Uterus (tissue), 2 donors: ENCODE results near the gene VMP1.
A peak's percentile ranks its signal among the peaks of the same experiment; 100 is the strongest.

Experiments used
- POLR2A ChIP-seq, 2 donors: fragments of 450-650 bp; IDR thresholded peaks; one replicate each; pipeline ENCODE4 v1.6.1; 2016; ENCODE audit warnings: antibody characterized with exemption in 2 of 2, mild to moderate bottlenecking in 1 of 2, moderate library complexity in 1 of 2
- TF ChIP-seq, protein P1 (sequence below), 4 experiments: fragments of 200-600 bp in 2 of 4; fragments of 450-650 bp in 2 of 4; sonication (generic) in 2 of 4; IDR thresholded peaks; one replicate each; pipeline ENCODE4 v1.5.1; 2016 to 2019; ENCODE audit warnings: antibody characterized with exemption in 4 of 4, mild to moderate bottlenecking in 2 of 4, moderate library complexity in 1 of 4

DNA sequence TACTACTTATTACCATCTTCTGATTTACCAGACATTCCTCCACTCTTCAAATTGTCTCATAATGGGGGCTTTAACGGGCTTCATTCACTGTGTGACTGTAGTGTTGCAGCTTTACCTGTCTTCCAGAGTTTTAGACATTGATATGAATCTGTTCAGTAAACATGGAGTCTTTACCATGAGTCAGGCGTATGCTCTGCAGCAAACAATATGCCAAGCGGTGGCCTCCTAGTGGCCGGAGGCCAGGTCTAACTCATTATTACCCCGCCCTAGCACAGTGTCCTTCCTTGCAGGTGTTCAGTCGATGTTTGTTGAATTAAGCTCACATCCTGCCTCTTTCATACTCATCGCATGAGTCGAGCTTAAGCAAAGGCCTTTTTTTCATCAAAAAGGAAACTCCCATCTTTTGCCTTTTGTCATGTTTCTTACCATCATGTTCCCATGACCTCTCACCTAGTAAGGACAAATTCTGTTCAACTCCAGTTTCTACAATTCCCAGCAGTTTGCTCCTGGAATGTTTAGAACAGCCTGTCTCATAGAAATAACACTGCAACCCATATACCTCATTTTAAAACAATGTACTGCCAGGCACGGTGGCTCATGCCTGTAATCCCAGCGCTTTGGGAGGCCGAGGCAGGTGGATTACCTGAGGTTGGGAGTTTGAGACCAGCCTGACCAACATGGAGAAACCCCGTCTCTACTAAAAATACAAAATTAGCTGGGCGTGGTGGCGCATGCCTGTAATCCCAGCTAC lies 145.9 kb downstream of the VMP1 start:
- TF ChIP-seq, protein P1, sequence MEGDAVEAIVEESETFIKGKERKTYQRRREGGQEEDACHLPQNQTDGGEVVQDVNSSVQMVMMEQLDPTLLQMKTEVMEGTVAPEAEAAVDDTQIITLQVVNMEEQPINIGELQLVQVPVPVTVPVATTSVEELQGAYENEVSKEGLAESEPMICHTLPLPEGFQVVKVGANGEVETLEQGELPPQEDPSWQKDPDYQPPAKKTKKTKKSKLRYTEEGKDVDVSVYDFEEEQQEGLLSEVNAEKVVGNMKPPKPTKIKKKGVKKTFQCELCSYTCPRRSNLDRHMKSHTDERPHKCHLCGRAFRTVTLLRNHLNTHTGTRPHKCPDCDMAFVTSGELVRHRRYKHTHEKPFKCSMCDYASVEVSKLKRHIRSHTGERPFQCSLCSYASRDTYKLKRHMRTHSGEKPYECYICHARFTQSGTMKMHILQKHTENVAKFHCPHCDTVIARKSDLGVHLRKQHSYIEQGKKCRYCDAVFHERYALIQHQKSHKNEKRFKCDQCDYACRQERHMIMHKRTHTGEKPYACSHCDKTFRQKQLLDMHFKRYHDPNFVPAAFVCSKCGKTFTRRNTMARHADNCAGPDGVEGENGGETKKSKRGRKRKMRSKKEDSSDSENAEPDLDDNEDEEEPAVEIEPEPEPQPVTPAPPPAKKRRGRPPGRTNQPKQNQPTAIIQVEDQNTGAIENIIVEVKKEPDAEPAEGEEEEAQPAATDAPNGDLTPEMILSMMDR (IDR thresholded peaks at IDR 0.05) = peak in 2 of 4 experiments; percentile 11 to 29
- TF ChIP-seq POLR2A (IDR thresholded peaks at IDR 0.05) = no peak
